Measurements from ENCODE around the gene PRKAB1.

The PRKAB1 gene

DNA sequence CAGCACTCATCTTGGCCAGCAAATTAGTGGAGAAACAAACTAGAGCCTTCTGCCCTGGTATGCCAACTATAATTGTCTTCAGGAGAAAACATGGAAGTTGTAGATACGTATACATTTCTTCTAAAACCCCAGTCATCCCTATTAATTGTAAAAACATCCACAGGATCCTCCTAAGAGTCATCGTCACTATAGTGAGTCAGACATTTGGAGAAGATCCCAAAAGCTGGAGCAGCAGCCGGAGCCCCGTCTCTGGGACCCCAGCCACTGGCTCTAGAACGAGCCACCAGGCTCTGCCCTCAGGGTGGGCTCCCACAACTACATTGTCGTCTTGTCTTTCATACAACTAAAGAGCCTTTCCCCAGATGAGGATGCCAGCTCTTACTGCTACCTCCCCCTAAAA lies 15.5 kb downstream of the PRKAB1 start:
- no peak for TF ChIP-seq TAF1 (IDR thresholded peaks at IDR 0.05; ENCODE audit: borderline replicate concordance, insufficient read depth, low read length)
- TF ChIP-seq FOXP2 (optimal IDR thresholded peaks at IDR 0.05; ENCODE audit: borderline replicate concordance, extremely low read depth, extremely low read length, insufficient read depth) = no peak
- TF ChIP-seq POLR2AphosphoS5 (IDR thresholded peaks at IDR 0.05; ENCODE audit: low read depth, low read length) = no peak
- TF ChIP-seq, protein P1, sequence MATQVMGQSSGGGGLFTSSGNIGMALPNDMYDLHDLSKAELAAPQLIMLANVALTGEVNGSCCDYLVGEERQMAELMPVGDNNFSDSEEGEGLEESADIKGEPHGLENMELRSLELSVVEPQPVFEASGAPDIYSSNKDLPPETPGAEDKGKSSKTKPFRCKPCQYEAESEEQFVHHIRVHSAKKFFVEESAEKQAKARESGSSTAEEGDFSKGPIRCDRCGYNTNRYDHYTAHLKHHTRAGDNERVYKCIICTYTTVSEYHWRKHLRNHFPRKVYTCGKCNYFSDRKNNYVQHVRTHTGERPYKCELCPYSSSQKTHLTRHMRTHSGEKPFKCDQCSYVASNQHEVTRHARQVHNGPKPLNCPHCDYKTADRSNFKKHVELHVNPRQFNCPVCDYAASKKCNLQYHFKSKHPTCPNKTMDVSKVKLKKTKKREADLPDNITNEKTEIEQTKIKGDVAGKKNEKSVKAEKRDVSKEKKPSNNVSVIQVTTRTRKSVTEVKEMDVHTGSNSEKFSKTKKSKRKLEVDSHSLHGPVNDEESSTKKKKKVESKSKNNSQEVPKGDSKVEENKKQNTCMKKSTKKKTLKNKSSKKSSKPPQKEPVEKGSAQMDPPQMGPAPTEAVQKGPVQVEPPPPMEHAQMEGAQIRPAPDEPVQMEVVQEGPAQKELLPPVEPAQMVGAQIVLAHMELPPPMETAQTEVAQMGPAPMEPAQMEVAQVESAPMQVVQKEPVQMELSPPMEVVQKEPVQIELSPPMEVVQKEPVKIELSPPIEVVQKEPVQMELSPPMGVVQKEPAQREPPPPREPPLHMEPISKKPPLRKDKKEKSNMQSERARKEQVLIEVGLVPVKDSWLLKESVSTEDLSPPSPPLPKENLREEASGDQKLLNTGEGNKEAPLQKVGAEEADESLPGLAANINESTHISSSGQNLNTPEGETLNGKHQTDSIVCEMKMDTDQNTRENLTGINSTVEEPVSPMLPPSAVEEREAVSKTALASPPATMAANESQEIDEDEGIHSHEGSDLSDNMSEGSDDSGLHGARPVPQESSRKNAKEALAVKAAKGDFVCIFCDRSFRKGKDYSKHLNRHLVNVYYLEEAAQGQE (IDR thresholded peaks at IDR 0.05; ENCODE audit: insufficient read depth in 1 of 2, low read depth in 2 of 2, low read length in 2 of 2) = no peak
- TF ChIP-seq SIN3A (IDR thresholded peaks at IDR 0.05; ENCODE audit: borderline replicate concordance, insufficient read depth, low read length) = no peak

DNA sequence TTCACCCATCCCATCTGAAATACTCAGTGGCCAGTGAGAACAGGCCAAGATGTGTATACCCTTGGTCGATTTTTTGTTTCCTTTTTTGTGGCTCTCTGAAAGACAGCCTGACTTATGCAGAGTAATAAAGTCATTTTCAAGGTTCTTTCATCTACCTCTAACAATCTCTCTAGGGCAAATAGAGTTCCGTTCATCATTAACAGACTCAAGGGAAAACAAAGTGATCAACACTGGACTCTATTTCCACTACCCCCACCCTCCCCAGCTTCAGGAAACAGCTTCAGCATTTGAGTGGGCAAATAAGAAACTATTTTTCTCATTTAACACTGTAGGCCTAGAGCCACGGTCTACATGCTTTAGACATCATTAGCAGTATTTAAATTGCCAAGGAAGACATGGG lies 15.9 kb downstream of the PRKAB1 start:
- TF ChIP-seq SIN3A (IDR thresholded peaks at IDR 0.05; ENCODE audit: borderline replicate concordance, insufficient read depth, low read length) = no peak
- no peak for TF ChIP-seq FOXP2 (optimal IDR thresholded peaks at IDR 0.05; ENCODE audit: borderline replicate concordance, extremely low read depth, extremely low read length, insufficient read depth)
- TF ChIP-seq TAF1 (IDR thresholded peaks at IDR 0.05; ENCODE audit: borderline replicate concordance, insufficient read depth, low read length) = no peak
- TF ChIP-seq, protein P1 (IDR thresholded peaks at IDR 0.05; ENCODE audit: insufficient read depth in 1 of 2, low read depth in 2 of 2, low read length in 2 of 2) = no peak
- no peak for TF ChIP-seq POLR2AphosphoS5 (IDR thresholded peaks at IDR 0.05; ENCODE audit: low read depth, low read length)

DNA sequence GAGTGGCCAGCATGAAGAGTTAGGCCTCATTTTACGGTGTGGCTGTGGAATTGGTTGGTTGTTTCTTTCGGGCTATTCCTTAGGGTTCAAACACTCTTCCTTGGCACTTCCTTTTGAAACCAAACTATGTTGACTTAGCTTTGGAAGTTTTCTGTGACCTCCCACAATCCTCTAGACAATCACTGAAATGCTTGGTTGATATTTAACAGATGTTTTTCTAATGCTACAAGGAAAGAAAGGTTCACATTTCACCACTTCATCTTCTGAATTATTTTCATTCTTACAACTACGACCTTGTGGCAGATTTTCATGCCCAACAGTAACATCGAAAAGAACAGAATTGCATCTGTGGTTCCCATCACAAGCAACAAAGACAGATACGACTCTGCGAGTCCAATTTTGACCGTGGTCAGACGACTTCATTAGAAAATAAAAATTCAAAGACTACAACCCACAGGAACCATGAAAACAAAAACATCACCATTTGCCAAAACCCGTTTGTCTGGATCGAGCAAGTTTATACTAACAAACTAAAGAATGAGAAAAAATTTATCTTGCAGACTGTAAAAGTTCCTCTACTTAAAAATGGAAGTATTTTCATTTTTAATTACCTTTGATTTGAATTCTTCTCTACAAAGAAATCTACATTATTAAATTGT lies 16.9 kb downstream of the PRKAB1 start:
- TF ChIP-seq POLR2AphosphoS5 (IDR thresholded peaks at IDR 0.05; ENCODE audit: low read depth, low read length) (no peak), TAF1 (IDR thresholded peaks at IDR 0.05; ENCODE audit: borderline replicate concordance, insufficient read depth, low read length) (no peak), FOXP2 (optimal IDR thresholded peaks at IDR 0.05; ENCODE audit: borderline replicate concordance, extremely low read depth, extremely low read length, insufficient read depth) (no peak), SIN3A (IDR thresholded peaks at IDR 0.05; ENCODE audit: borderline replicate concordance, insufficient read depth, low read length) (no peak)
- TF ChIP-seq, protein P1 (IDR thresholded peaks at IDR 0.05; ENCODE audit: insufficient read depth in 1 of 2, low read depth in 2 of 2, low read length in 2 of 2) = no peak

DNA sequence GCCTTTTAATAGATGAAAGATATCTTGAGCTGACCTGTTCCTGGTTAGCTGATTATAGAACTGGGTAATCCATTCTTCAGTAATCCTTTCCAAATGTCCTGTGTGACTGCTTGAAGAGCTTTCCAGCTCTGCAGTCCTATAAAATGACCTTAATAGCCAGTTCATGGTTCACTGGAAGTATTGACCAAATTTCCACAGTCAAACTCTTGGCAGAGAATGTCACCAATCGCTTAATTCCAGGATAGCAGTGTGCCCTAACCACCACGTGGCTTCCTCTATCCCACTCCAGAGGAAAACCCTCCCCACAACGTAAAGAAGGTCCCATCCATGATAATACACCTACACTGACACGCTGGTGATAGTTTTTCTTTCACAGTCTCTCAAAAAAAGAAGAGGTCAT lies 17.4 kb downstream of the PRKAB1 start:
- TF ChIP-seq TAF1 (IDR thresholded peaks at IDR 0.05; ENCODE audit: borderline replicate concordance, insufficient read depth, low read length) (no peak), FOXP2 (optimal IDR thresholded peaks at IDR 0.05; ENCODE audit: borderline replicate concordance, extremely low read depth, extremely low read length, insufficient read depth) (no peak), SIN3A (IDR thresholded peaks at IDR 0.05; ENCODE audit: borderline replicate concordance, insufficient read depth, low read length) (no peak), POLR2AphosphoS5 (IDR thresholded peaks at IDR 0.05; ENCODE audit: low read depth, low read length) (no peak)
- TF ChIP-seq, protein P1 (IDR thresholded peaks at IDR 0.05; ENCODE audit: insufficient read depth in 1 of 2, low read depth in 2 of 2, low read length in 2 of 2) = no peak

All from PFSK-1 (cell line).